NCI-H82 (cell line): ENCODE data around the gene TATDN2.
"Not testable (repeated sequence)": the region's sequence is repeated elsewhere in the genome, so short reads cannot be mapped to it uniquely, and the experiment has no call there.

ENCODE experiments used
- DNase-seq: peaks from one replicate; lab custom pipeline; 2025; lab: John Stamatoyannopoulos, UW

Gene TATDN2

GRCh38 chr3:10290481-10291176 lies 42.4 kb downstream of the TATDN2 start:
- DNase-seq, result no peak

GRCh38 chr3:10291641-10292040 lies 43.4 kb downstream of the TATDN2 start:
- no peak for DNase-seq

- no peak for DNase-seq
These were observed 44.5 kb downstream of the TATDN2 start, which contains the start of gene GHRL for GRCh38 chr3:10292505-10293419. TSS of gene GHRL (minus strand) at chr3:10292947. CDS start at chr3:10290180, 2,767 bp downstream.

- no peak for DNase-seq
These were observed 45.8 kb downstream of the TATDN2 start for GRCh38 chr3:10294030-10294586.

- DNase-seq, result not testable (repeated sequence)
These were observed 49.8 kb downstream of the TATDN2 start for GRCh38 chr3:10298064-10298463.

GRCh38 chr3:10299175-10299574 lies 50.9 kb downstream of the TATDN2 start:
- peak; percentile 79 for DNase-seq

GRCh38 chr3:10299679-10300078 lies 51.4 kb downstream of the TATDN2 start:
- peak; percentile 63 for DNase-seq

GRCh38 chr3:10300087-10300486 lies 51.8 kb downstream of the TATDN2 start:
- DNase-seq, result no peak

GRCh38 chr3:10303105-10303504 lies 54.8 kb downstream of the TATDN2 start:
- DNase-seq, result no peak

- DNase-seq, result no peak
These were observed 55.5 kb downstream of the TATDN2 start for GRCh38 chr3:10303785-10304184.

- DNase-seq, result no peak
These were observed 56.6 kb downstream of the TATDN2 start for GRCh38 chr3:10304905-10305304.

GRCh38 chr3:10305331-10305902 lies 57.2 kb downstream of the TATDN2 start:
- DNase-seq, result no peak

- DNase-seq, result no peak
These were observed 57.9 kb downstream of the TATDN2 start for GRCh38 chr3:10306156-10306555.

- DNase-seq, result no peak
These were observed 60.4 kb downstream of the TATDN2 start for GRCh38 chr3:10308678-10309077.

GRCh38 chr3:10309736-10310135 lies 61.5 kb downstream of the TATDN2 start:
- no peak for DNase-seq

- DNase-seq, result no peak
These were observed 62.3 kb downstream of the TATDN2 start for GRCh38 chr3:10310578-10310977.

GRCh38 chr3:10311710-10312109 lies 63.5 kb downstream of the TATDN2 start:
- no peak for DNase-seq

GRCh38 chr3:10312391-10312790 lies 64.1 kb downstream of the TATDN2 start:
- no peak for DNase-seq

- no peak for DNase-seq
These were observed 64.6 kb downstream of the TATDN2 start for GRCh38 chr3:10312861-10313260.

- no peak for DNase-seq
These were observed 66.8 kb downstream of the TATDN2 start for GRCh38 chr3:10315101-10315500.

GRCh38 chr3:10315771-10316344 lies 67.6 kb downstream of the TATDN2 start:
- no peak for DNase-seq
